Activated CD4-positive, alpha-beta T cell treated with anti-CD3 and anti-CD28 coated beads for 48 hours (primary cell): ENCODE data around the gene CASKIN1.
"Not testable (repeated sequence)": the region's sequence is repeated elsewhere in the genome, so short reads cannot be mapped to it uniquely, and the experiment has no call there.

ENCODE experiments used
- DNase-seq: peaks from one replicate; pipeline ENCODE4 v3.0.0-alpha.2; 2020

Gene CASKIN1

DNA sequence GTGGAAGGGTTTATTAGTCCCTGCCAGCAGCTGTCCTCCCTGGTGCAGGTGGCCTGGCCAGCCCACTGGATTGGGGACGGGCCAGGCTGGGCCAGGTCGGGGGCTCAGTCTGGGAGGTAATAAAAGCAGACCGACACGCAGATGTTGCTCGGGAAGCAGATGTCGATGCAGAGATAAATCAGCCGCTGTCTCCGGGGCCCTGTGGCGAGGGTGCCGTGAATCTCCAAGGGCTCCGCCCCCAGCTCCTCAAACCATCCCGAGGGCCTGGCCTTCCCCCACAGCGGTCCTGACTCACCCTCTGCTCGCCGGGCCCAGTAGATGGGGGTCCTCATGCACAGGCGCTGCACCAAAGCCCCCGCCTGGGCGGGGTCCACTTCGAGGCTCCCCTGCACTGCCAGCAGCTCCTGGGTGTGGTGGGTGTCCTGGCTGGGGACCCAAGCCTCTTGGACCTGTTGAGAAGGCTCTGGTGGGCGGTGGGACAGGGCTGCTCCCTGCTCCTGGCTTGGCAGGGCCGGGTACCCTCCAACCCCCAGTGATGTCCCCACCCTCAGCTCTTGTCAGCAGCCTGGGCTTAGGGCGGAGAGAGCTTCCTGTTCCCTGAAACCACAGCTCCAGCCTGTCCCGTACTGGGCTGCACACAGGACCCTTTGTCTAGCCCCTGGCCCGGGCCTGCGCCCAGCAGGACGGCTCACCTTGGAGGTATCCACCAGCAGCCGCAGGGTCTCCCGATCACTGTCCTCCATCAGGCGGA is 13.0 kb upstream of the CASKIN1 start:
- DNase-seq: no peak

DNA sequence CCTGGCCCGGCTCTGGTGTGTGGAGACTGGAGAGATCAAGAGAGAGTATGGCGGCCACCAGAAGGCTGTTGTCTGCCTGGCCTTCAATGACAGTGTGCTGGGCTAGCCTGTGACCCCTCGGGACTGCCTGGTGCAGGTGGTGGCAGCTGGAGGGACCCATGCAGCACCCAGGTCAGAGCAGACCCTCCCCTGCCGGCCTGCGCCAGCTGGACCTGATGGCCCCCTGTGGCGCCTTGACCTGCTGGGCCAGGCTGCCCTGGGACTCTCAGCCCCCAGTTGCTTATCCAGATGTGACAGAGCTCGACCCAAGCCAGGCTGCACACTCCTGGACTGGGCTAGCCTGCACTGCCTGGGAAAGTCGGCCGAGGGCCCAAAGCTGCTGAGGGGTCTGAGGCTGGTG is 12.4 kb upstream of the CASKIN1 start:
- DNase-seq: no peak

DNA sequence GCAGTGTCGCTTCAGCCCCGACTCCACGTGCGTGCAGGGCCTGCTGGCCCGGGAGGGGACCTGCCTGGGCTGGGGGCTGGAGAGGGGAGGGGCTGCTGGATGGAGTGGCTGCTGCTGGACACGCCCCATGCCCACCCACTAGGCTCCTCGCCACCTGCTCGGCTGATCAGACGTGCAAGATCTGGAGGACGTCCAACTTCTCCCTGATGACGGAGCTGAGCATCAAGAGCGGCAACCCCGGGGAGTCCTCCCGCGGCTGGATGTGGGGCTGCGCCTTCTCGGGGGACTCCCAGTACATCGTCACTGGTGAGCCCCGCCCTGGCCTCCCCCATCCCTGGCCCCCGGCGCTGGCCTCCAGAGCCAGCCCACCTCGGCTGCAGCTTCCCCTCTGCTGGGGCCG is 11.9 kb upstream of the CASKIN1 start:
- no peak for DNase-seq

DNA sequence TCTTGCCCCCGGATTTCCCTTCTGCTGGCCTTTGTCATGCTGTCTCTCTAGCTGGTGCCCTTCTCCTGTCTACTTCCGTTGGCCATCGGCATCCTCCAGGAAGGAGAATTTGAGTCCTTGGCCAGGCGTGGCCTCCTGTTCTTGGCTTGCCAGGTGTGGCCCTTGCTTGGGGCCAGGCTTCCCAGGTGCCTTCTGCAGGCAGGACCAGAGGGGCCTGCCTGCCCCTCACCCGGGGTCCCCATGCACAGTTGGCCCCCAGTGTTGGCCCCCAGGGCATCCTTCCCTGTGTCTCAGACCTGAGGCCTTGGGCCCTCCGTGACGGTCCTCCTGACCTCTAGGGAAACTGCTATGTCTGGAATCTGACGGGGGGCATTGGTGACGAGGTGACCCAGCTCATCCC is 11.5 kb upstream of the CASKIN1 start:
- DNase-seq: no peak

DNA sequence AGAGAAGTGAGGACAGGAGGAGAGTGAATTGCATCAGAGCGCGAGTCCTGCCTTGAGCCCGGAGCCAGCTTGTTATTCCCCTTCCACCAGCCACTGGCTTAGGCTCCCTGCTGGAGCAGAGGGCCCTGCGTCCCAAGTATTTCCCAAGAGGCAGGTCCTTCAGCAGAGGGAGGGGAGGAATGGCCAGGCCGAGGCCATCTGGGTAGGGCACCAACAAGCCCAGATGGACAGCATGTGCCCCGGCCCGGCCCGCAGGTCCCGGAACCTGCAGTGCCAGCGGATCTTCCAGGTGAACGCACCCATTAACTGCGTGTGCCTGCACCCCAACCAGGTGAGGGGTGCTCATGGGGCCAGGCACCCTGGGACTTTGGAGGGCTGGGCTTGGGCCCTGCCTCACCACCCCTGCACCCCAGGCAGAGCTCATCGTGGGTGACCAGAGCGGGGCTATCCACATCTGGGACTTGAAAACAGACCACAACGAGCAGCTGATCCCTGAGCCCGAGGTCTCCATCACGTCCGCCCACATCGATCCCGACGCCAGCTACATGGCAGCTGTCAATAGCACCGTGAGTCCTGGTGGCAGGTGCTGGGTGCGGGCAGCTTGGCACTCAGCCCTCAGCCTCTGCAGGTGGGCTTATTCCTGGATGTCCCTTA is 10.5 kb upstream of the CASKIN1 start:
- no peak for DNase-seq

DNA sequence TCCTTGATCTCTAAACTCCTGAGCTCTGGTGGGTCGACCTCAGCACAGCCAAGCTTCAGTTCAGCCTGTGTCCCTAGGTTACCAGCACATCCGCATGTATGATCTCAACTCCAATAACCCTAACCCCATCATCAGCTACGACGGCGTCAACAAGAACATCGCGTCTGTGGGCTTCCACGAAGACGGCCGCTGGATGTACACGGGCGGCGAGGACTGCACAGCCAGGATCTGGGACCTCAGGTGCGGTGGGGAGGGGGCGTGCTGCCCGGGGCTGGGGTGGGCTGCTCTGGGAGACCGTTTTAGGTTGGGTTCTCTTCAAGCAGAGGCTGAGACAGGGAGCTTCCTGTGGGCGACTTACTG is 10.0 kb upstream of the CASKIN1 start:
- DNase-seq: no peak

DNA sequence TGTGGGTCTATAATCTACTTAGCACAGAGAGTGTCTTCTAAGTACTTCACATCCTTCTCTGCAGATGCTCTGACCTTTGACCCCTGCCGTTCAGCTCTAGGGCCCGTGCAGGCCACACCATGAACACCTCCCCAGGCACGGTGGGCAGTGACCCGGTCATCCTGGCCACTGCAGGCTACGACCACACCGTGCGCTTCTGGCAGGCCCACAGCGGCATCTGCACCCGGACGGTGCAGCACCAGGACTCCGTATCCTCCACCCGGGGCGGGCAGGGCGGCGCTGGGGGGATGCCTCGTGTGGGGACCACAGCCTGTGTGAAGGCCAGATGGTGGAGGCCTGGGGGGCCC is 9.5 kb upstream of the CASKIN1 start:
- DNase-seq: no peak

DNA sequence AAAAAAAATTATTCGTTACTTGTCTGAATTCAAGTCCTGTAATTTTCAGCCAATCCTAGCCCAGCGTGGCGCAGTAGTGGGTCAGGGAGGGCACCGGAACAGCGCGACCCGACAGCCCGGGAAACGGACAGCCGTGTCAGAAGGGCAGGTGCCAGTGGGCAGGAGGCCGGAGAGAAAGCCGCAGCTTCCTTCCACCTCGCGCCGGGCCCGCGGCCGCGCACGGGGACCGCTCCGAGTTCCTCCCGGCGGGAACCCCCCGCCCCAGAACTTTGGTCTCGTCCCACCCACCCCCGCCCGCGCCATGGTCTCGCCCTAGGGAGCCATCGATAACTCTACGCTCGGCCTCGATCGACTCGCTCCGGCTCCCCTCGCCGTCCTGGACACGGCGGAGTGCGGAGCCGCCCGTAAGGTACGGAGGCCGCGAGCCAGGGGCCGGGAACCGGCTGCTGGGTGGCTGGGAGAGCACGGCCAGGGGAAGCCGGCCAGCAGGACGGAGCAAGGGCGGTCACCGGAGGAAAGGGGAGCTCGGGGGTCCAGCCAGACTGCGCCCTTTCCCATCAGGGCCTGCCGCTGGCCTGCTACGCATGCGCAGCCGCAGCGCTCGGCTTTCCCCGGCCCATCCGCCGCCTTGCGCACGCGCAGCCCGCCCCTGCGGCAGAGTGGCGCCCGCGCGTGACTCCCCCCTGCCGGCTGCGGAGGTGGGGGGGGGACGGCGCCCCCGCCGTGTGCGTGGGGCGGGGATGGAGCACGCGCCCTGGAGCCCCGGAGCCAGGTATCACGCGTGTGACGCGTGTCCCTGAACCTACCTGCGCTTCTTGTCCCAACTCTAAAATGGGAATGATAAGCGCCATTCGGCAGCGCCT is 8.9 kb upstream of the CASKIN1 start, which contains the start of gene MLST8:
MLST8 (plus strand) TSS at position 351 of the 863 bp plus-strand sequence. CDS start 632 bp downstream, outside the sequence.
- peak; percentile 89 for DNase-seq

DNA sequence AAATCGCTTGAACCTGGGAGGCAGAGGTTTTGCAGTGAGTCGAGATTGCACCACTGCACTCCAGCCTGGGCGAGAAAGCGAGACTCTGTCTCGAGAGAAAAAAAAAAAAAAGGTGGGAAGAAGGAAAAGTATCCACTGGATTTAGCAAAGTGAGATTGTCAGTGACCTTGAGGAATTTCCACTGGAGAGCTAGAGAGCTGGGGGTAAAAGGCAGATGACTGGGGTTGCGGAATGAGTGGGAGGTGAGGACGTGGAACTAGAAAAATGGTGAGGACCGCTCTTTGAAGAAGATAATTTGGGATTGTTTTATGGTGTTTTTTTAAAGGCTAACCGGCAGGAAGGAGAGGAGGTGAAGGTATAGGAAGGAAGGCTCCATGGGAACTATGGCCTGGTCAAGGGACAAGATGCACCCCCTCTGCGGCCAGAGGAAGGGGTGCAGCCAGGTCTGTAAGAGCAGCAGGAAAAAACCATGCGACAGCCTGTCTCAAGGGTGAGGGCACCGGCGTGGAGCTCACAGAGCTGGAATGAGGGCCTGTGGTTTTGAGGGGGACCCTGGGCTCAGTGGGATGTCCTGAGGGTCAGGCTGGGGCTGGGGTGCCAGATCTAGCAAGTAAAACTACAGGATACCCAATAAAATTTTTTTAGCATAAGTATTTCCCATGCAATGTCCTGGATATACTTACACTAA is 8.2 kb upstream of the CASKIN1 start:
- no peak for DNase-seq

DNA sequence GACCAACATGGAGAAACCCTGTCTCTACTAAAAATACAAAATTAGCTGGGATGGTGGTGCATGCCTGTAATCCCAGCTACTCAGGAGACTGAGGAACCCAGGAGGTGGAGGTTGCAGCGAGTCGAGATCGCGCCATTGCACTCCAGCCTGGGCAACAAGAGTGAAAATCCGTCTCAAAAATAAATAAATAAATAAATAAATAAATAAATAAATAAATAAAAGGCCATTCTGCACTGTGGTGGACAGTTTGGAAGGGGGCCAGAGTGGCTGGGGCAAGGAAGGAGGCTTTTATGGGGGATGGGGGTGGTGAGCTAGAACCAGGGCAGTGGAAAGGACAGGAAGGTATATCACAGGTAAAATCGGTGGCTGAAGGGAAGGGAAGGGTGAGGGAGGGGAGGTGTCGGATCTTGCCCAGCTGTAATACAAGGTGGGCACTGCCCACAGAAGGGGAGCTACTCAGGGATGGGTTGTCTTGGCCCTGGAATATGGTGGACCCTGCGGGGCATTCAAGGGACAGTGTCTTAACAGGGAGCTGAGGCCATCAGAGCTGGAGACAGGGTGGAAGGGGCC is 6.8 kb upstream of the CASKIN1 start:
- not testable (repeated sequence) for DNase-seq

DNA sequence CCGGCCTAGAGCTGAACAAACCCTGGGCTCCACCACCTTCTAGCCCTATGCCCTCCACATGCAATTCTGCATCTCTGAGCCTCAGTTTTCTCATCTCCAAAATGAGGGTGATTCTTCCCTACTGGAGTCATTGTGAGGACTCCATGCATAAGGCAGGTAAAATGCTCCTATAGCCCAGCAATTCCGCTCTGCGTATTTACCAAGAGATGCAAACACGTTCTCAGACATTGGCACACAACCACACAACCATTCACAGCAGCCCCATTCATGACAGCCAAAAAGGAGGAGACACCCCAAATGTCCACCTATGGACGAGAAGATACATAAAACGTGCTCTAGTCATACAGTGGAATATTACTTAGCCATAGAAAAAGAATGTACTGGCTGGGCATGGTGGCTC is 3.9 kb upstream of the CASKIN1 start:
- no peak for DNase-seq

DNA sequence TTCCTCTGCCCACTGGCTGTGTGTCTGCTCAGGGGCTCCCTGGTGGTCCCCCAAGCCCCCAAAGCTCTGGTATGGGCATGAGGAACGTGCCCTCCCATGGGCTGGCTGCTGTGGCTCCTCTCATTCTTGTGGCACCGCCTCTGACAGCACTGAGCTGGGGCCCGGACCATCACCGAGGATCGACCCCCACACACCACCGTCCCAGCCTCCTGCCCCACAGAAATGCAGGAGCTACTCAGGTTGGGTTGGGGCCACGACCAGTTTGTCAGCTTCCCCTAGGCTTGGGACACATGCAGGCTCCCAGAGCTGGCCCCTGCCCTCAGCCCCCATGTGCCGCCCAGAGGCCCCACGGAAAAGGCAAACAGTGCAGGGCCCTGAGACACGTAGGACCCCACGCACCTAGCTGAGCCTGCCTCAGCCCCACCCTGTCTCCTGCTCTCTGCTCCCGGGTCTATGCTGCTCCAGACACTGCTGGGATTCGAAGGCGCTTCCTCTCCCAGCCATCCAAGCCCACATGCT is 3.3 kb upstream of the CASKIN1 start:
- DNase-seq: no peak

DNA sequence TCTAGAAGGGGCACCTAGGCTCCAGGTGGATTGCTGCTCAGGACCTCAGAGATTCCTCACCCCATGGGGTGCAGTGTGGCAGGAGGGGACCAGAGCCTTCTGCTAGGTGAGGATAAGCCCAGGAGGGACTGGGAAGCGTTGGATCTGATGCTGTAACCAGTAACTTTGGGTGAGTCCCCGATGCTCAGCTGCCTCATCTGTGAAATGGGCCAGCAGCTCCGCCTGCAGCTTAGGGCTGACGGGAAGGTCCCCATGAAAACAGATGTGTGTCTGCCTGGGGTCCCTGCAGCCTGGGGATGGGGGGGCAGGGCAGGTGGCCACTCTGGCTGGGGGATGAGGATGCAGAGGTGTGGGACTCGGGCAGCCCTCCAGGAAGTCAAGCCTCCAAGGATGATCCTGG is 2.7 kb upstream of the CASKIN1 start:
- no peak for DNase-seq

DNA sequence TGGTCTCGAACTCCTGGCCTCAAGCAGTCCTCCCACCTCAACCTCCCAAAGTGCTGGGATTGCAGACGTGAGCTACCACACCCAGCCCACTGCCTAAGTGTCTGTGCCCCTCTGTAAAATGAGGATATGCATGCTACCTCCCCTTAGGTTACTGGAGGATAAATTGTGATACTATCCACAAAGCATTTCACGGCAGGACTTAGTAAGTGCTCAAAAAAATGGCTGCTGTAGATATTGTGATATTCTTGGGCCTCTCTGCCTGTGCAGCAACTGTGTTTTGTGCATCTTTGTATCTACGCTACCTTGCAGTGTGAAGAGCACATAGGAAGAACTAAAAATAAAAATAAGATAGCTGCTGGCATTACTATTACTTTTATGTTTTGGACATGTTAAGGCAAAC is 1.9 kb upstream of the CASKIN1 start:
- DNase-seq: no peak

DNA sequence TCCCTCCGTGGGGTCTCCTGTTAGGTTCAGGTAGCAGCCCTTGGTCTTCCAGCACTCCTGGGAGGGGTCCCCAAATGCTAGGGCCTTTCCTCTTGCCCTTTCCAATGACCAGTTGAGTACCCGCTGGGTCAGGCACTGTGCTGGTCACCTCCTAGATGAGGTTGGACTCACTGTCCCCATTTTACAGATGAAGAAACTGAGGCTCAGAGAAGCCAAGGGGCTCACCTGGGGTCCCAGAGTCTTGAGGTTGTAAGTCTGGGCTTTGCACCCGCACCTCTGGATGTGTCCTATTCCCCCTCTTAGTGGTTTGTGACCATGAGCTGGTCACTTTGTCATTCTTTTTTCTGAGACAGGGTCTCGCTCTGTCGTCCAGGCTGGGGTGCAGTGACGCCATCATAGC is 1.4 kb upstream of the CASKIN1 start:
- DNase-seq: no peak

DNA sequence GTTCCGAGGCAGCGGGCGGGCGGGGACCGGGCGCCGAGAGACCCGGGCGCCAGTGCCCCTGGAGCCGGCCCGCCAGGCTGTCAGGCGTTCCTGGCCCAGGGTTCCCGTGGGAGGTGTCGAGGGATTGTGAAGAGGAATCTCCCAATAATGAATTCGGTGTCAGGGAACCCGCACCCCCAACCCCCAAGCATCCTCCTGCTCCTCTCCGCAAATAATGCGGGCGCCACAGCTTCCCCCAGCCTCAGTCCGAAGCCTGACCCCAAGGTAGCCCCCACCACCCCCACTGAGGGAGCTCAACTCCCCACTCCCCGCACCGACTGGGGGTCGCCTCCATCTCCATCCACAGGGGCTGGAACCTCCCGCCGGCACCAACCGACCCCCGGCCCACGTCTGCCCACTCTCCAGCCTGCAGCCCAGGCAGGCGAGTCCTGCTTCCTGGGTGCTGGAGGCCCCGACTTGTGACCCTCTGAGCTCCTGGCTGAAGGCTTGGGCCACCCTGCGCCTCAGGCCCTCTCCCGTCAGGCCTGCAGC is 641 bp upstream of the CASKIN1 start:
- no peak for DNase-seq

DNA sequence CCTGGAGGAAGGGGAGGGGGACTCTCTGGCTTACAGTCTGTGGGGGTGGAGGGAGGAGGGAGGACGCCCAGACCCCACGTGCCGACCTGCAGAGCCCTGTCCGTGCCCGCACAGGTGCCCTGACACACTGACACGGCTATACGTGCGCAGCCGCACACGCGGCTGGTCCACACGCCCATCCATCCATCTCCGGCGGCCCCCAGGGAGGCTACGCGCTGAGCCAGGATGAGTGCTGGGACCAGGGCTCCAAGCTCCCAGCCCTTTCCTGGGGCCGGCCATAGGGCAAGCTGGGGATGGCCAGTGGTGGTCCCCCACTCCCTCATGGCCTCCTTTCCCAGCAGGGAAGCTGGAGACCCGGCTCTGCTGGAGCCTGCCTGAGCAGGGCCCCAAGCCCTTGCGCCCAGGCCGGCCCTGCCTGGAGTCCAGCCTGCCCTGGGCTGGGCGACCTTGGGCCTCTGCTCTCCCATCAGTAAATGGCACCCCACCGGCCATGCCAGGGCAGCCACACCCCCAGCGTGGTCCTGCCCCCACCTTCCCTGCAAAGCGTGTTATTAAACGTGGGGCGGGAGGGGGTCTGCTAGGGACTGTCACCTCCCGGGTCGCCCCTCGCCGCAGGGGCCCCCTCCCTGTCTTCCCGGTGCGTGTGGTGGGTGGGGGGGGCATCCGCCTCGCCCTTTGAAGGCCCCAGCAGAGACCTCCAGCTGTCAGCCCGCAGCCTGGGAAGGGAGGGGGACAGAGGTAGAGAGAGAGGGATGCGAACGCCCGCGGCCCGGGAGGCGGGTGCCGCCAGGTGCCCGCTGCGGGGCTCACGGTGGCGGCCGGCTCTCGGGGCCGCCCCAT is 863 bp downstream of the CASKIN1 start:
- no peak for DNase-seq

DNA sequence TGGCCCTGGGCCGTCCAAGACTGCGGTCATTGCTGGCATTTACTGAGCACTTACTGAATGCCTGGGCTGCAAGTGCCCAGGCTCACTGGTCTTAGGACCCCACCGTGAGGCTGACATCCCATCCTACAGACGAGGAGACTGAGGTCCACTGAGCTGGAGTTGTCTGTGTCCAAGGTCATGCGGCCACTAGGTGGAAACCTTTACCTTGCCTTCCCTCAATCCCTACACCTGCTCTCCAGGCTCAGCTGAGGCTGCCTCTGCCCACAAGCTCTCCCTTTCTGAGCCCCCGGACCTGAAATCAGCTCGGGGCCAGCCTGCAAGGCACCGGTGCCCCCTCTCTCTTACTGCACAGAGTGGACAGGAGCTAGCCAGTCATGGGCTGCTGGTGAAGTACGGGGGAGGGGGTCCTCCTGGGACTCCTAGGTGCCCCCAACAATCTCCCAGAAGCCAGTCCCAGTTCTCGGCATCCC is 1.5 kb downstream of the CASKIN1 start:
- peak; percentile 60 for DNase-seq

DNA sequence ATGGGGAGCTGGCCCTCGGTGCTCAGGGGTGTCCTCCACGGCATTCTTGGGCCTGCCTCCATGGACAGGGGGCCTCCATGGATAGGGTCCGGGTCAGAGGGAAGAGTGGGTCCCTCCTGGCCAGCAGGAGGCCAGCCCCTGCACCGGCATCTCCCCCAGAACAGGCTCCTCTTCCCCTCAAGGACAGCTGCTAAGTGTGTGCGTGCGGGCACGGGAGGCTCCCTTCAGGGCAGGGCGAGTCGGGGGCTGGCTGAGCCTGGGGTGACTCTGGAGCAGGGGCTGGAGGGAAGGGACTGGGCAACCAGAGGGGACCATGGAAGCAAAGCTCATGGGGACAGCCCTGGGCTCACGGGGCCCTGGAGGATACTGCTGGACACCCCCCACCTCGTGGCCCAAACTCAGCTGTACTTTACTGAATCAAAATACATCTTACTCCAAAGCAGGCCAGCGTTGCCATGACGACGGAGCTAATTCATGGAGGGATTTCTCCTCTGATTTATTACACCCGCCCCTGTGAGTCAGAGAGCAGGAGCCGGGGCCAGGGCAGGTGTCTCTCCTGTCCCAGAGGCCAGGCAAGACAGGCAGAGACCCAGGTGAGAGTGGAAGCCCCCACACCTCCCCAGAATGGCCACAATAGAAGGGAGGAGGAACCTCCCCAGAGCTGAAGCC is 2.1 kb downstream of the CASKIN1 start:
- DNase-seq: peak; percentile 60

DNA sequence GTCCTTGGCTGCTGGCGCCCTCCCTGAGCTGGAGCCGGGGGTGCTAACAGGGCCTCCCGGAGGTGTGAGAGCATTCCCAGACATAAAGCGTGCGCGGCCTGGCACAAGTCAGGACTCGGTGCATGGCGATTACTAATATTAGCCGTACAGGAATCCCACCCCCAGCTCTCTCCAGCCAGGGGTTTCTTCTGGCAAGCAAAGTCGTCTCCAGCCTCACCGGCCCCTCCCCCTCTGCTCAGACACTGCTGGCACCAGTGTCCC is 5.0 kb downstream of the CASKIN1 start:
- DNase-seq: no peak
